Stimulated activated CD4-positive, alpha-beta T cell treated with anti-CD3 and anti-CD28 coated beads, Interleukin-4, amount 100 ng/mL, for 1 hour (primary cell): ENCODE data around the gene PIM1.

Experiments
- DNase-seq: peaks from one replicate; pipeline ENCODE4 v3.0.0-alpha.2; 2020

The PIM1 gene

GRCh38 chr6:37138856-37139229 lies 31.1 kb upstream of the PIM1 start:
- no peak for DNase-seq

GRCh38 chr6:37139230-37139962 lies 30.6 kb upstream of the PIM1 start:
- no peak for DNase-seq

GRCh38 chr6:37140145-37140544 lies 29.8 kb upstream of the PIM1 start:
- no peak for DNase-seq

GRCh38 chr6:37141281-37142049 lies 28.5 kb upstream of the PIM1 start:
- no peak for DNase-seq

- no peak for DNase-seq
These were observed 27.8 kb upstream of the PIM1 start for GRCh38 chr6:37142050-37142614.

- no peak for DNase-seq
These were observed 26.4 kb upstream of the PIM1 start for GRCh38 chr6:37143585-37143984.

GRCh38 chr6:37145443-37145842 lies 24.5 kb upstream of the PIM1 start:
- no peak for DNase-seq

- DNase-seq = no peak
These were observed 23.2 kb upstream of the PIM1 start for GRCh38 chr6:37146735-37147157.

GRCh38 chr6:37149745-37150144 lies 20.2 kb upstream of the PIM1 start:
- no peak for DNase-seq

GRCh38 chr6:37150314-37150713 lies 19.6 kb upstream of the PIM1 start:
- DNase-seq = no peak

GRCh38 chr6:37155394-37156312 lies 14.3 kb upstream of the PIM1 start:
- DNase-seq = peak; percentile 56

- DNase-seq = no peak
These were observed 11.4 kb upstream of the PIM1 start for GRCh38 chr6:37158508-37158907.

GRCh38 chr6:37160922-37161778 lies 8.8 kb upstream of the PIM1 start:
- DNase-seq = no peak

- DNase-seq = no peak
These were observed 7.2 kb upstream of the PIM1 start for GRCh38 chr6:37162740-37163139.

GRCh38 chr6:37168163-37168758 lies 1.7 kb upstream of the PIM1 start:
- no peak for DNase-seq

- peak; percentile 38 for DNase-seq
These were observed 999 bp upstream of the PIM1 start for GRCh38 chr6:37168811-37169495.

GRCh38 chr6:37170273-37171200 lies 585 bp downstream of the PIM1 start:
- DNase-seq = peak; percentile 56

GRCh38 chr6:37171201-37171969 lies 1.4 kb downstream of the PIM1 start:
- peak; percentile 43 for DNase-seq
